GM12801 (cell line): ENCODE data around the gene NAV3.

Experiments
- TF ChIP-seq, protein P1 (sequence below): IDR thresholded peaks from one replicate; pipeline ENCODE4 v1.5.1; 2011; ENCODE audit warnings: control low read depth; ENCODE audit not compliant: insufficient read length; ENCODE audit errors: extremely low read depth

NAV3 gene

DNA sequence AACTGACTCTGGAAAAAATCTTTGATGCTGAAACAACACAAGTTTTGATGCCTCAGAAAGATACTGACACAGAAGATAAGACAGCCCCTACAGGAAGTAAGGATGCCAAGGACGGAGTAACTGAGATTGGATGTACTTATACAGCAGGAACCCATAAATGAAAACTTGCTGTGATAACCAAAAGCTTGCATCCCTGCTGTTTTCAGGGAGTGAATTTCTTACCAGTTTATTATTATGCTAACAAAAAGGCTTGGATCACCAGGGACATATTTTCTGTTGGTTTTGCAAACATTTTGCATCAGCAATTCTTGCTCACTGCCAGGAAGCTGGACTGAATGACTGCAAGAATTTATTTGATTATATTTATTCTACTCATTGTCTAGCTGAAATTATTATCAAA is 197.7 kb downstream of the NAV3 start:
- TF ChIP-seq, protein P1, sequence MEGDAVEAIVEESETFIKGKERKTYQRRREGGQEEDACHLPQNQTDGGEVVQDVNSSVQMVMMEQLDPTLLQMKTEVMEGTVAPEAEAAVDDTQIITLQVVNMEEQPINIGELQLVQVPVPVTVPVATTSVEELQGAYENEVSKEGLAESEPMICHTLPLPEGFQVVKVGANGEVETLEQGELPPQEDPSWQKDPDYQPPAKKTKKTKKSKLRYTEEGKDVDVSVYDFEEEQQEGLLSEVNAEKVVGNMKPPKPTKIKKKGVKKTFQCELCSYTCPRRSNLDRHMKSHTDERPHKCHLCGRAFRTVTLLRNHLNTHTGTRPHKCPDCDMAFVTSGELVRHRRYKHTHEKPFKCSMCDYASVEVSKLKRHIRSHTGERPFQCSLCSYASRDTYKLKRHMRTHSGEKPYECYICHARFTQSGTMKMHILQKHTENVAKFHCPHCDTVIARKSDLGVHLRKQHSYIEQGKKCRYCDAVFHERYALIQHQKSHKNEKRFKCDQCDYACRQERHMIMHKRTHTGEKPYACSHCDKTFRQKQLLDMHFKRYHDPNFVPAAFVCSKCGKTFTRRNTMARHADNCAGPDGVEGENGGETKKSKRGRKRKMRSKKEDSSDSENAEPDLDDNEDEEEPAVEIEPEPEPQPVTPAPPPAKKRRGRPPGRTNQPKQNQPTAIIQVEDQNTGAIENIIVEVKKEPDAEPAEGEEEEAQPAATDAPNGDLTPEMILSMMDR: no peak

- TF ChIP-seq, protein P1: no peak
Observed at GRCh38 chr12:78034025-78034424, 203.3 kb downstream of the NAV3 start.

DNA sequence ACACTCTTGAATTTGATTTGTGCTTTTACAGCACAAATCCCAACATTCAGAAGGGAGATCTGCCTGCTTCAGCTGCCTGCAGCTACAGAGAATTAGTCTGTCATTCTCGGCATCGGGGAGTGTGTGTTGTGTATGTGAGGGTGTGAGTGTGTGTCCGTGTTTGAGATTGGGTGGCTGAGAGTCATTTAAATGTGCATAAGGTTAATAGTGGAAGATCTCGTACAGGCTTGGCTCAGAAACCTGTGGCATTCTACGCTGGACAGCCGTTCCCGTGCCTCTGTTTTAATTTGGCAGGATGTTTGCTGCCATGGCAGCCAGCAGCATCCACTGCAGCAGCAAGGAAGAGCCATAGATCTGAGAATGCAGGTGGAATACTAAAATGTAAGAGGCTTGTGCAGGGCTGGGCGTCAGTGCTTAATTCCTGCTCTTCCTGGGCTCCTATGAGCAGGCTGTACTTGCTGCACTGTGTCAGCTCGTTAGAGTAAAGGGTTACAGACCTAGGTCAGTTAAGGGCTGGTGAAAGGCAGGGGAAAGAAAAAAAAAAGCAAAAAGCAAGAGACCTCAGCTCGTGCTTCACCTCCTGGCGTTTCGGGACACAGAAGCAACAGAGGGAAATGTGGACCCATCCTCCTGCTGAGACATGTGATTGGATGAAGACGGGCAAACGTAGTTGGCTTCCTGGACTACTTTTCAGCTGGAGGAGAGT is 205.4 kb downstream of the NAV3 start:
- TF ChIP-seq, protein P1: no peak

DNA sequence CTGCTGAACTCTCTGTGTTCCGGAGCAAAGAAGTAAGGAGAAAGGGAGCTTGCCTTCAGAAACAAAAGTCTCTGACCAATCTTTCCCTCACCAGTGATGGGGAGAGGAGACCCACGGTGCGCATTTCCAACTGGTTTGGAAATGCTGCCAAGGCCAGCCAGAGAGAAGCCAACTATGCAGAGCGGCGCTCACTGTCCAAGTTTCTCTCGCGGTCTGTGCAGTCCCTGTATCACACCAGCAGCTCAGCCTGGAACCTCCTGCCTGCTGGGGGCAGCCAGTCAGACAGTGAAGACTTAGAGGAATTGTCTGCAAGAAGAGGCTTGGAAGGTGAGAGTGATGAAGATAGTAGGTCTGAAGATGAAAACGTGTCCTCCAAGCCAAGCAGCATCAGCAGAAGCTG is 206.2 kb downstream of the NAV3 start:
- TF ChIP-seq, protein P1: no peak

DNA sequence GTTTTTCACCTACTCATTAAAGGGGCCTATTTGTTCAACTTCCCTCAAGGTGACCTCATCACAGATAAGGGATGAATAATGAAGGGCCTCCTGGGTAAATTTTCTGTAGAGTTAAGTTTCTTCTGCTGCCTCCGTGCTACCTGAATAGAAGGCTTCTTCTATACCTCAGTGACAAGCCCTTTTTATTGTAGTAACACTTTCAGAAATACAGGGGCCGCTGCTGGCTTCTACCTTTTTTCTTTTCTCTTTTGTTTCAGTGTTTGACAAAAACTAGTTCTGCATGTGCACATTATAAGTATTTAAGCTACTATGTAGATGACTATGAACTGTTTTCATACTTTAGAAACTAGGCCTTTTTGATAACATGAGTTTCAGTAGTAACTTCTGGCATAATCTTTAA is 207.0 kb downstream of the NAV3 start:
- TF ChIP-seq, protein P1: no peak

DNA sequence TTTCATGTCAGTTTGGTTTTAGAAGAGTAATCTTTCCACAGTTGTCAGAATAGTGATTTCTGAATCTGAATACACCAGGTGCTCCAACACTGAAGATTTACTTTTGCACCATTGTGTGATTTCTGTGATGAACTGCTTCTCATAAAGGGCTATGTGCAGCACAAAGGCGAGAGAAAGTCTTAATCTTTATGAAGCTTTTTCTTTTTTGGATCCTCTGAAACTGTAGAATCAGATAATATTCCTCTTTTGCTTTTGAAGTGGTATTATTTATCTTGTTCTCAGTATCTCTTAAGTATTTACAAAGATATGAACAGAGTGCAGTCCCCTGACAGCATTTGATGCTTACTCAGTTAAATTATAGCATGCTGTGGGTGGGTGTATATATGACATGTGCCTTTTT is 207.8 kb downstream of the NAV3 start:
- TF ChIP-seq, protein P1: no peak

GRCh38 chr12:78038986-78039385 is 208.3 kb downstream of the NAV3 start:
- TF ChIP-seq, protein P1: no peak
